Measurements from ENCODE around the gene PRDX1.

The PRDX1 gene

DNA sequence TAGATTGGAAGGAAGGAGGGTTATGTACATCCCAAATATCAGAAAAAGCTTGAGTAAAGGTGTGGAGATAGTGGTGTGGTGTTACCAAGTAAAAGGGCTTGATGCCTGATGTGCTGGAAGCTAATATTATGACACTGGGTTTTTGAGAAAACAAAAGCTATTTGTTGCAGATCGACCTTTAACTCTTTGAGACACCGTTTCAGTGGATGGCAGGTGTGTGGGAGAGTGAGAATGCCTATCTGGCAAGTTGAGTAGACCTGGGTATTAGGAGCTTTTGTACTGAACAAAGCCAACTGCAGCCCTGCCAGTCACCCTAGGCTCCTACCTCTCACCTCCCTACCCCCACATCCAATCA lies 20.2 kb downstream of the PRDX1 start:
- no peak overlapping the region for H3K4me3 ChIP-seq (ENCODE audit: low read depth, low read length)
- TF ChIP-seq, protein P1, sequence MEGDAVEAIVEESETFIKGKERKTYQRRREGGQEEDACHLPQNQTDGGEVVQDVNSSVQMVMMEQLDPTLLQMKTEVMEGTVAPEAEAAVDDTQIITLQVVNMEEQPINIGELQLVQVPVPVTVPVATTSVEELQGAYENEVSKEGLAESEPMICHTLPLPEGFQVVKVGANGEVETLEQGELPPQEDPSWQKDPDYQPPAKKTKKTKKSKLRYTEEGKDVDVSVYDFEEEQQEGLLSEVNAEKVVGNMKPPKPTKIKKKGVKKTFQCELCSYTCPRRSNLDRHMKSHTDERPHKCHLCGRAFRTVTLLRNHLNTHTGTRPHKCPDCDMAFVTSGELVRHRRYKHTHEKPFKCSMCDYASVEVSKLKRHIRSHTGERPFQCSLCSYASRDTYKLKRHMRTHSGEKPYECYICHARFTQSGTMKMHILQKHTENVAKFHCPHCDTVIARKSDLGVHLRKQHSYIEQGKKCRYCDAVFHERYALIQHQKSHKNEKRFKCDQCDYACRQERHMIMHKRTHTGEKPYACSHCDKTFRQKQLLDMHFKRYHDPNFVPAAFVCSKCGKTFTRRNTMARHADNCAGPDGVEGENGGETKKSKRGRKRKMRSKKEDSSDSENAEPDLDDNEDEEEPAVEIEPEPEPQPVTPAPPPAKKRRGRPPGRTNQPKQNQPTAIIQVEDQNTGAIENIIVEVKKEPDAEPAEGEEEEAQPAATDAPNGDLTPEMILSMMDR (conservative IDR thresholded peaks at IDR 0.05; ENCODE audit: low read depth, low read length): no peak
- no peak for DNase-seq (ENCODE audit: low read depth)

DNA sequence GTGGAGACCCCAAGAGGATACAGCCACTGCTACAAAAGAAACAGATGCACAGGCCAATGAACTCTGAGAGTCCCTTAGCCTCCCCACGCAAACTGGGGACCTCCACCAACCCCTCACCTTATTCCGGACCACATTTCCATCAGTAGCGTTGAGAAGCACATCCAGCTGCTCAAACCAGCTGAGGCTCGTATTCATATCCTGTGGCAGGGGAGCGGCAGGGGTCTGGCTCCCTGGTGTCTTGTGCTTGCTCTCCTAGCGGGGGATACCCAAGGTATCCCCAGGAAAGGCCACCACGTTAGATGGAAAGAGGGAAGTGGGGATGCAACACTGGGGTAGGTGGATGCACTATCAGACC lies 22.3 kb downstream of the PRDX1 start:
- DNase-seq (ENCODE audit: low read depth): peak; percentile 30
- H3K4me3 ChIP-seq (ENCODE audit: low read depth, low read length): peak overlapping the region; percentile 73
- TF ChIP-seq, protein P1 (conservative IDR thresholded peaks at IDR 0.05; ENCODE audit: low read depth, low read length): no peak

DNA sequence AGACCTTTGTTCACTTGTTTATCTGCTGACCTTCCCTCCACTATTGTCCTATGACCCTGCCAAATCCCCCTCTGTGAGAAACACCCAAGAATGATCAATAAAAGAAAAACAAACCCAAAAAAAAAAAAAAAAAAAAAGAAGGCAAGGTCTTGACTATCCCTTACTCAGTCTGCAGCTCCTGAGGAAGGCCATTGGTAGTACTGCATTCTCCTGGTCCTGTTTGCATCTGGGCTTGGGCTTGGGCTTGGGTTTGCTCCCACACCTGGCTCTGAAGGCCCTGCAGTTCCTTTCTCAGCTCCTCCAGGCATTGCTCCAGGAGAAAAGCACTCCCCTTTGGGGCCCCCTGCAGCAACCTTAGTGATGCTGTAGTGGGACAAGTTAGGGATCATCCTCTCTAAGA lies 23.4 kb downstream of the PRDX1 start:
- no peak for DNase-seq (ENCODE audit: low read depth)
- TF ChIP-seq, protein P1 (conservative IDR thresholded peaks at IDR 0.05; ENCODE audit: low read depth, low read length): no peak
- no peak overlapping the region for H3K4me3 ChIP-seq (ENCODE audit: low read depth, low read length)

DNA sequence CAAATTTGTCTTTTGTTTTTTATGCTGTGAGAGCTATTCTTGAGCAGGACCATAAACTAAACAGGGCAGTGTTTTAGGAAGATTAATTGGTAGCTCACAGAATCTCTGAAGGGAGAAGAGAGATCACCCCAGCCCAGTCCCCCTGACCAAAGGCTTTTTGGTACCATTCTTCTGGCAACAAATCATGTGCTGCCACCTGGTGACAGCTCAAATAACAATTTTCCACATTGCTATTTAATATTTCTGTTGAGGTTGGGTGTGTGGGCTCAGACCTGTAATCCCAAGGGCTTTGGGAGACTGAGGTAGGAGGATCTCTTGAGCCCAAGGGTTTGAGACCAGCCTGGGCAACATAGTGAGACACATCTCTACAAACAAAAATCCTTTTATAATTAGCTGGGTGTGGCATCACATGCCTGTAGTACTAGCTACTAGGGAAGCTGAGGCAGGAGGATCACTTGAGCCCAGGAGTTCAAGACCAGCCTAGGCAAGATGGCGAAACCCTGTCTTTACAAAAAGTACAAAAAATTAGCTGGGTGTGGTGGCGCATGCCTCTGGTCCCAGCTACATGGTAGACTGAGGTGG lies 28.5 kb downstream of the PRDX1 start:
- DNase-seq (ENCODE audit: low read depth): peak; percentile 78
- no peak overlapping the region for H3K4me3 ChIP-seq (ENCODE audit: low read depth, low read length)
- TF ChIP-seq, protein P1 (conservative IDR thresholded peaks at IDR 0.05; ENCODE audit: low read depth, low read length): peak; percentile 71

DNA sequence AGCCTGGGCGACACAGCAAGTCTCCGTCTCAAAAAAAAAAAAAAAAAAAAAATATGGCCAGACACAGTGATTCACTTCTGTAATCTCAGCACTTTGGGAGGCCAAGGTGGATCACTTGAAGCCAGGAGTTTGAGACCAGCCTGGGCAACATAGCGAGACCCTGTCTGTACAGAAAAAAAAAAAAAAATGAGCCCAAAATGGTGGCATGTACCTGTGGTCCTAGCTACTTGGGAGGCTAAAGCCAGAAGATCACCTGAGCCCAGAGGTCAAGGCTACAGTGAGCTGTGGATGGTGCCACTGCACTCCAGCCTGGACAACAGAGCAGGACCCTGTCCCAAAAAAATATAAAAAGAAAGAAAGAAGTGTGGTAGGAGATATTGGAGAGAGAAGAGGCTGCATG lies 29.0 kb downstream of the PRDX1 start:
- DNase-seq (ENCODE audit: low read depth): no peak
- TF ChIP-seq, protein P1 (conservative IDR thresholded peaks at IDR 0.05; ENCODE audit: low read depth, low read length): no peak
- no peak overlapping the region for H3K4me3 ChIP-seq (ENCODE audit: low read depth, low read length)

DNA sequence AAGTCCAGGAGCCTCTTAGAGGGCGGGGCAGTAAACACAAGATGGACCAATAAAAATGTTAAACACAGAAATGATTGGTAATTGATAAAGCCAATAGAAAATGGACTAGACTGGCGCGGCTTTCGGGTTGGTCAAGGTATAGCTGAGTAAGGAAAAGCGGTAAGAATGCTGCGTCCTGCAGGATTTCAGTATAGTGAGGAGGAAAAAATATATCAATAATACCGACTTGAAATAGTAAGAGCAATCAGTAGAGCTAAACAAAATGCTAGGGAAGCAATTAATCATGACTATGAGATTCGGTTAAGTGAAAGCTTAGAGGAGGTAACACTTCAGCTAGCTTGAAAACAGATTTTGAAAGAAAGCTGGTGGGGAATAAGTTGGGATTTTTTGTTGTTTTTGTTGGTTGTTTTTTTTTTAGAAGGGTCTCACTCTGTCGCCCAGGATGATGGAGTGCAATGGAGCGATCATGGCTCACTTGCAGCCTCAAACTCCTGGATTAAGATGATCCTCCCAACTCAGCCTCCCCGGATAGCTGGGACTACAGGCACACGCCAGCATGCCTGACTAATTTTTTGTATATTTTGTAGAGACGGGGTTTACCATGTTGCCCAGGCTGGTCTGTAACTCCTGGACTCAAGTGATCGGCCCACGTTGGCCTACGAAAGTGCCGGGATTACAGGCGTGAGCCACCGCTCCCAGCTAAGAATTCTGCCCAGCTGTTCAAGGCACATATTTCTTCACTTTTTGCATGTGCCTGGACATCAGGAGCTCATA lies 30.0 kb downstream of the PRDX1 start:
- H3K4me3 ChIP-seq (ENCODE audit: low read depth, low read length): peak overlapping the region; percentile 34
- TF ChIP-seq, protein P1 (conservative IDR thresholded peaks at IDR 0.05; ENCODE audit: low read depth, low read length): no peak
- no peak for DNase-seq (ENCODE audit: low read depth)

Data from choroid plexus epithelial cell (primary cell).